GOT3 (cell line): ENCODE results near the gene SH2B3.

Source experiments
- DNase-seq: peaks from one replicate; lab custom pipeline; 2025; ENCODE audit warnings: mixed read lengths; lab: John Stamatoyannopoulos, UW

SH2B3 gene

DNA sequence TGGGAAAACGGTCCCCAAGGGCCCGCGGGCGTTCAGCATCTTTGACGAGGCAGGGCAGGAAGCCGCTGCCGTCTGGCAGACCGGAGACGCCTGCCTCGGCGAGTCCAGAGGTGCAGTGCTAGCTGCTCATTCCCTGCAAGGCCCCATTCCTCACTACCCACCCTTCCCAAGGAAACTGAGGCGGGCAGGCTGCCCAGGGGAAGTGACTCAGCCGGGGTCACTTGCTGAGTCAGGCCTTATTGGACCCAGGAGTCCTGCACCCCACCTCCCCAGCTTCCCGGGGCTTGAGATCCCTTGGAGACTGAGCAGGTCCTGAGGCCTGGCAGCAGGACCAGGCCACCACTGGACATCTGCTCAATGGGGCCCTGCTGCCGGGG lies 3.7 kb downstream of the SH2B3 start:
- DNase-seq: no peak

DNA sequence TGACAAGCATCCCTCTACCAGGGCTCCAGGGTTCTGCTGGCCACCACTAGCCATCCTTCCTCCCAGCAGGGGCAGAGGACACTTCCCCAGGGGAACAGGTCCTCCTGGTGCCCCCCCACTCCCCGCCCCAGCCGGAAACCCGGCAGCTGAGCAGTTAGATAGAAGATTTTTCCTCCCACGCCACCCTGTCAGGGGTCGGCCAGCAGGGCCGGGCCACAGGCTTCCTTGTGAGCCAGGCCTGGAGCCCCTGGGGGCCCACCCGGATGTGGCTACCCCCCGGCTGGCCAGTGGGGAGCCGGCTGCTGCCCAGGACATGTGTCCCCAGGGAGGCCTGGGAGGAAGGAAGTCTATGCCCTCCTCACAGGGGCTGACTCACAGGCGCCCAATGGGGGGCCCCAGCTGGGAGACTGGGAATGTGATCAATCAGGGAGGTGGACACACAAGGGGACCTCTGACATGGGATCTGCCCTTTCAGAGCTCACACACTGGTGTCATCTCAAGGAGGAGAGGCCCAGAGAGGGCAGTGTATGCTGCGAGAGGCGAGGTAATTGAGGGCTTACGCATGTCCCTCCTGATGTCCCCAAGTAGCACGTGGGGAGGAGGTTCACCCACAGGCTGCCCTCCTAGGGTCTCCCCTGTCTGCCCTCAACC lies 4.2 kb downstream of the SH2B3 start:
- DNase-seq: no peak

DNA sequence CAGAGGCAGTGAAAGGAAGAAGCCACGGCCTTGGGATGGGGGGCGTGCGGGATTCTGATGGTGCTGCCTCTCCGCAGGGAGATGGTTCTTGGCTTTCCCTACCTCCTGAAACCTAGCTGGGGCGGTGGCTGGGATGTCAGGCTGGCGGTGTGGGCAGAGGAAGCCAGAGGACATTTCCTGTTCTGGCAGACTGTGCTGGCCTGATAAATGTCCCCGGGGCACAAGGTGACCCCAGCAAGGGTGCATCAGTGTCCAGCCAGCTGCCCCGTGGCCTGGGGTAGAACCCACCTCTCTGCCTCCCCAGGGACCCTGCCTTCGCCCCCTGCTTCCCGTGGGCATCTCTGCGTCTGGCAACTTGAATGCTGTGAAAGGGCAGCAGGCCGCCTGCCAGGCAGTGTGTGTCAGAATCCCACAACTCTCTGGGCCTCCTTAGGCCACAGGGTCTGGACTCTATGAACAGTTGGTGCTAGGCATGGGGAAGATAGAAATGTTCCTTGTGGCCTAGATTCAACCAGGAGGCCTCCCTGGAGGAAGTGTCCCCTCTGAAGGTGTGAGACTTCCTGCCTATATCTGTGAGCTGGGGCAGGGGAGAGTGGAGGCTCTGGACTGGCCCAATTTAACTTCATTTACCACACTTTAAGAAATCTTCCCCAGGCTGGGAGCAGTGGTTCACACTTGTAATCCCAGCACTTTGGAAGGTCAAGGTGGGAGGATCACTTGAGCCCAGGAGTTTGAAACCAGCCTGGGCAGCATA lies 4.9 kb downstream of the SH2B3 start:
- no peak for DNase-seq

DNA sequence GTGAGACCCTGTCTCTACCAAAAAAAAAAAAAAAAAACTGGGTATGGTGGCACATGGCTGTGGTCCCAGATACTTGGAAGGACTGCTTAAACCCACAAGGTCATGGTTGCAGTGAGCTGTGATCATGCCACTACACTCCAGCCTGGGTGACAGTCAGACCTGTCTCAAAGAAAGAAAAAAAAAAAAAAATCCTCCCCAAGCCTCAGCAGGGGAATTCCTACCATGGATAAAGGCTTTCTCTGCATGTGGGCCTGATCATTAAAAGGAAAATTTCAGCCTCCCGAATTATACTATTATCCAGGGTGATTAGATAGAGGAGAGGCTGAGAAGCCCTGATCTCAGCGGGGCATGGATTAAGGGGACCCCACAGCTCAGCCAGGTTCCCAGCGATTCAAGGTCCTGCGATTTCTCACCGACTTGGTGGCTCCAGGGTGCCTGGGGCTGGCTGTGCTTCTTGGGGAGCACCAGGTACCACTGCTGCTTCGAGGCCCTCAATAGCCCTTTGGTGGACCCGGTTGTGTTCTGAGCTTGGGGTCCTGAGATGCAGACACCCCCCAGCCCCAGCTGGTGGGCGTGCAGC lies 5.6 kb downstream of the SH2B3 start:
- no peak for DNase-seq

DNA sequence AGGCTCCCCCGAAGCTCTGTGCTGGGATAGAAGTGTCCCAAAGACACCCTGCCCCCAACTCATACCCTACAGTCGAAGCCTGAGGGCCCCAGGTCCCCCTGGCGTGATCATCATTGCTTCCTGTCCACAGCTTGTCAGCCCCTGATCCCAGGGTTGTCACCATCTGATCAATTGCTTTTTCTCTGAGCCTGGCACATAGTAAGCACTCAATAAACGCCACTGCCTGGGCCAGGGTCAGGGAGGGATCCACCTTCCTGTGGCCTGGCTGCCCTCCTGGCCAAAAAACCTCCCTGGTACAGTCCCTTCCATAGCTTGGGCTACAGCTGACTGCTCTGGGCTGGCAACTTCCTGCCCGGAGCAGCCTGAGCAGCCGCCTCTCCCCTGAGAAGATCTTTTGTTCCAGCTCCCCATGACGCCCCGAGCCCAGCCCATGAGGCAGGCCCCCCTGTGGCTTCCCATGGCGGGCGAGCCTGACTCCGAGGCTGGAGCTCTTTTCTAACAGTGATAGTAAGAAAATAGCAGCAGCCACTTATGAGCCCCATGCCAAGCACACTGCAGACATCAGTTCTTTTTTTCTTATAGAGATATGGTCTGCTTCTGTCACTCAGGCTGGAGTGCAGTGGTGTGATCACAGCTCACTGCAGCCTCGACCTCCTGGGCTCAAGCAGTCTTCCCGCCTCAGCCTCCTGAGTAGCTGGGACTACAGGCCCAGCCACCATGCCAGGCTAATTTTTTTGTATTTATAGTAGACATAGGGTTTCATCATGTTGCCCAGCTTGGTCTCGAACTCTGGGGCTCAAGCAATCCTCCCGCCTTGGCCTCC lies 6.5 kb downstream of the SH2B3 start:
- DNase-seq: no peak

DNA sequence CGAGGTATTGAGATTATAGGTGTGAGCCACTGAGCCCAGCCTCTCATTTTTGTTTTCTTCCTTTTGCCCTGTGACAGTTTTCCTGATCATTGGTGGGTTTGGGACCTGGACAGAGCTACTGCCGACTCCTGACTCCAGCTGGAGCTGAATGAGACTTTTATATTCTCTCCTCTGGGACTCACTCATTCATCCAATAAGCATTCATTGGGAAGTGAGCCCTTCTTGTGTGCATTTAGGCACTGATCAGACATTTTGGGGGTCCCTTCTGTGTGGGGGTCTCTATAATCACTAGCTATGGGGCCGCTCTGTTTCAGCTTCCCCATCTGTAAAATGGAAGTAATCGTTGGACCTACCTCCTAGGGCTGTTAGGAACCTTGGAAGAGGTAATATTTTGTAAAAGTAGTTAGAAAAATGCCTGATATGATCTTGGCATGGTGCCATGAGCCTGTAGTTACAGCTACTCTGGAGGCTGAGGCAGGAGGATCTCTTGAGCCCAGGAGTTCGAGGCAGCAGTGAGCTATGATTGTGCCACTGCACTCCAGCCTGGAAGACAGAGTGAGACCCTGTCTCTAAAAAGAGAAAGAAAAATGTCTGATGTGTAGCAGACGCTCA lies 7.2 kb downstream of the SH2B3 start:
- DNase-seq: no peak

DNA sequence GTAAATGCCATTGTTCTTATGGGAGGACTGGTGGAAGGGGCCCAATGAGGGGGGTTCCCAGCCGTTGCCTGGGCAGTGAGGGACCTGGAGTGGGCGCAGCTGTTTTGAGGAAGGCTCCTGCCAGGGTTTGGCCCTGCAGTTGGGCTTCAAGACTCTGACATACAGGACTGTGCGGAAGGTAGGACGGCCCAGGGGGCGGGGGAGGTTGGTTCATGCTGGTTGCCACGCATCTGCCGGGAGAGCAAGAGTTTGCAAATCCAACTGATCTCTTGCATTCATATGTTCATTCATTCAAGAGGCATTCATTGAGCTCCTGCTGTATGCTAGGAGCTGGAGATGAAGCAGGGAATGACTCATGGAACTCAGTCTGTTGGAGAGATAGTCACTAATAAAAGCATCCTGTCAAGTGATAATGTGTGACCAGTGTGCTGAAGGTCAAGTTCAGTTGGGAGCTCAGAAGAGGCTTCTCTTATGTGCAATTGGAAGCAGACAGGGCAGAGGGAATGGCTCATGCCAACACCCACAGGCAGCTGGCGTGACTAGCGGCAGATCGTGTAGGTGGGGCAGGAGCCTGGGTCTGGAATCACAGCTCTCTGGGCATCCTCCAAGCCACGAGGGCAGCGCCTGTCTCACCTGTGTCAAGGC lies 7.8 kb downstream of the SH2B3 start:
- DNase-seq: no peak

DNA sequence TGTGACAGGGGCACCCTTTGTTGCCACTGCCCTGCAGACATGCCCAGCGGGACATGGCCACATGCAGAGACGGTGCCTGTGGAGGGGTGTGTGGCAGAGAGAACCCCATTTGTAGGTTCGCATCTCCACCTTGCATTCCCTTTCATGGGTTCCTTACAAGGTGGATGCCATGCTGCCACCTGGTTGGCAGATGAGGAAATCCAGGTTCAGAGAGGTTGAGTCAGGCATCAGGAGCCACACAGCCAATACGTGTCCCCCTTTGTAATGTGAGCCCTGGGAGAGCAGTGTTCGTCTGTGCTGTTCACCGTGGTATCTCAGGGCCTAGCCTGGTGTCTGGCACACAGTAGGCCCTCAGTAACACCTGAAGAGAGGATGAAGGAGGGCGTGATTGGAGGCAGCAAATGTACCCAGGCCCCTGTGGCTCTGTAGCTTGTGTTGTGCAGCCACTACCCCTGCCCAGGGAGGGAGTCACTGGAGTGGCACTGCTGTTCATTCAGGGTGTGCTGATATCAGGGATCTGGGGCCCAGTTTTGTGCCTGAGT lies 9.1 kb downstream of the SH2B3 start:
- DNase-seq: no peak

DNA sequence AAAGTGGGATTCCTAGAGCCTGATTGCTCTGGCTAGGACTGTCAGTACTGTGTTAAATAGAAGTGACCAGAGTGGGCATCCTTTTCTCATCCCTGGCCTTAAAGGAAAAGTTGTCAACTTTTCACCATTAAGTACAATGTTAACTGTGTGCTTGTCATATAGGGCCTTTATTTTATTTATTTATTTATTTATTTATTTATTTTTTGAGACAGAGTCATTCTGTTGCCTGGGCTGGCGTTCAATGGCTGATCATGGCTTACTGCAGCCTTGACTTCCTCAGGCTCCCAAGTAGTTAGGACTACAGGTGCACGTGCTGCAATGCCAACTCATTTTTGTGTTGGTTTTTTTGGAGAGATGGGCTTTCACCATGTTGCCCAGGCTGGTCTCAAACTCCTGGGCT lies 11.6 kb downstream of the SH2B3 start:
- DNase-seq: no peak

DNA sequence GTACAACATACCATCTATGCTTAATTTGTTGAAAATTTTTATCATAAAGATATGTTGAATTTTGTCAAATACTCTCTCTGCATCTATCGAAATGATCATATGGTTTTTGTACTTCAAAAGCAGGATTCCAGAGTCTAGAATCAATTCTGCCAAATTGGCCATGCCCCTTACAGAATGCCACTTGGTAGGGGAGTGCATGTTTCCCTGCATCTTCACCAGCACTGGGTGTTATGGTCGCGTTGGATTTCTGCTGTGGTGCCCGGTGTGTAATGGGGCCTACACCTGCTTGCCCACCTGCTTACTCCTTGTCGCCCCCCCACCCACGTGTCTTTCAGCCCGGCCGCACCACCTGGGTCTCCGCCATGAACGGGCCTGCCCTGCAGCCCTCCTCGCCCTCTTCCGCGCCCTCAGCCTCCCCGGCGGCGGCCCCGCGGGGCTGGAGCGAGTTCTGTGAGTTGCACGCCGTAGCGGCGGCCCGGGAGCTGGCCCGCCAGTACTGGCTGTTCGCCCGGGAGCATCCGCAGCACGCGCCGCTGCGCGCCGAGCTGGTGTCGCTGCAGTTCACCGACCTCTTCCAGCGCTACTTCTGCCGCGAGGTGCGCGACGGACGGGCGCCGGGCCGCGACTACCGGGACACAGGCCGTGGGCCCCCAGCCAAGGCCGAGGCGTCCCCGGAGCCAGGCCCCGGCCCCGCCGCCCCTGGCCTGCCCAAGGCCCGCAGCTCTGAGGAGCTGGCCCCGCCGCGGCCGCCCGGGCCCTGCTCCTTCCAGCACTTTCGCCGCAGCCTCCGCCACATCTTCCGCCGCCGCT lies 12.3 kb downstream of the SH2B3 start:
- DNase-seq: no peak

DNA sequence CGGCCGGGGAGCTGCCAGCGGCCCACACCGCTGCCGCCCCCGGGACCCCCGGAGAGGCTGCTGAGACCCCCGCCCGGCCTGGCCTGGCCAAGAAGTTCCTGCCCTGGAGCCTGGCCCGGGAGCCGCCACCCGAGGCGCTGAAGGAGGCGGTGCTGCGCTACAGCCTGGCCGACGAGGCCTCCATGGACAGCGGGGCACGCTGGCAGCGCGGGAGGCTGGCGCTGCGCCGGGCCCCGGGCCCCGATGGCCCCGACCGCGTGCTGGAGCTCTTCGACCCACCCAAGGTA lies 12.8 kb downstream of the SH2B3 start:
- no peak for DNase-seq

DNA sequence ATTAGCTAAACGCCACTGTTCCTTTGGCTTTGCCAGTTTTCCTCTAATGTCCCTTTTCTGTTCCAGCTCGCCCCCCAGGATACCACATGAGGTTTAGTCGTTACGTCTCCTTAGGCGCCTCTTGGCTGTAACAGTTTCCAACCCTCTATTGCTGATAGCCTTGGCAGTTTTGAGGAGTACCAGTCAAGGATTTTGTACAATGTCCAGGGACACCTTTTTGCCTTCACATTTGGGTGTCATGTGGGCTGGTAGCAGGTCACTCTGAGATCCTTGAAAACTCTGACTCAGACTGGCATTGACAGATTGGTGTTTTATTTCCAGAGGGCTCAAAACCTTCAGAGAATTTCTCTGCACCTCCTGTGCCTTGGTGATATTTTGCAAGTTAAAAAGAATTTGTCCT lies 14.1 kb downstream of the SH2B3 start:
- no peak for DNase-seq

DNA sequence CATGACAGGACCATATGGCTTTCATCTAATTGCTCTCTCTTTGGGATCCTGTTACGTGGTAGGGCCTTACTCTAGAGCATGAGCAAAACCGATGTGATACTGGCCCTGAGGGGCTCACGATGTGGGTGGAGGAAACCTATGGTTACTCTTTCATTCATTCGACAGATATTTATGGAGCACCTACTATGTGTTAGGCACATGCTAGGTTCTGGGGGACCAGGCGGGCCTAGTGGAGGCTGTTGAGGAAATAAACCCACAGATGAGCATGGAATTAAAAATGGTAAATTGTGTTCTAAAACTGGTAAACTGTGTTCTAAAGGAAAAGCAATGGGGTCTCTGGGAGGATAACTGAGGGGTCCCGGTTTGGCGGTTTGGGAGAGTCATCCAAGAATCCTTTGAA lies 14.8 kb downstream of the SH2B3 start:
- no peak for DNase-seq

DNA sequence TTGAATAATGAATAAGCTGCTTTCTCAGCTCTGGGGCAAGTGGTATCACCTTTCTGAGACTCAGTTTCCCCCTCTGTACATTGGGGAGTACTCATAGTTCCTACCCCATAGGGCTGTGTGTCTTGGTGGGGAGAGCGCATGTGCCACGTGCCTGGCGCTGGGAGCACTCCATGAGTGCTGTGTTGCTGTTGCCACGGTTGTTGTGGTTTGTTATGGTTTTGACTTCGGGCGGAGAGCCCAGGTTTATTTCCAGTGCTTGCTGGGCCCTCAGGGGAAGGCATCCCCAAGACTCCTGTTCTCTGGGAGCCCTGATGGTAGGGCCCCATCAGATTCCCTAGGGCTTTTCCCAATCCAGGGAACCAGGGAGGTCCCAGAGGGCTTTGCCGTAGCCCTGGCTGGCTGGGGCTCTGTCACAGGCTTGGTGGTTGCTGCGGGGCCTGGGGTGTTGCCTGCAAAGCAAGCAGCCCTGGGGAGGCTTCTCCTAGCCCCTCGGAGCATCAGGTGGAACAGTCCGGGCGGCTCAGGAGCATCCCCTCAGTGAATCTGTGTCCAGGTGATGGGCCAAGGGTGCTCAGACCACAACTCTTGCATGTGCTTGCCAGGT lies 18.6 kb downstream of the SH2B3 start:
- no peak for DNase-seq

DNA sequence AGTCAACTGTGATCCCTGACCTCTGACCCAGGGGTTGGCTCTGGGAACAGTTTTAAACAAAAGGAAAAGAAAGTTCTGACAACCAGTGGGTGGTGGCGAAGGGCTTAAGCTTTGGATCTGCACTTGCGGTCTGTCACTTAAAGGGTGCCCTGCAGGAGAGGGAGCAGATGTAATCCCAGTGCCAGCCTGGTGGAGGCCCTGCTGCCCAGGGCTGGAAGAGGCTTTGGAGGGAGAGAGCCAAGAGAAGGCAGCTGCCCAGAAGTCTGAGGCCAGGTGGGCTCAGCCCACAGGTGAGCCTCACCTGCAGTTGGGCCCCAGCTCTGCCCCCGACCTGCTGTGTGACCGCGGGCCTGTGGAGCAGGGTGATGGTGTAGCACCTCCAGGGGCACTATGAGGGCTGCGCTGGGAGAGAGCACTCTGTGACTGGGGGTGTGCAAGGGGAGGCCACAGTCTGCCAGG lies 19.1 kb downstream of the SH2B3 start:
- no peak for DNase-seq

DNA sequence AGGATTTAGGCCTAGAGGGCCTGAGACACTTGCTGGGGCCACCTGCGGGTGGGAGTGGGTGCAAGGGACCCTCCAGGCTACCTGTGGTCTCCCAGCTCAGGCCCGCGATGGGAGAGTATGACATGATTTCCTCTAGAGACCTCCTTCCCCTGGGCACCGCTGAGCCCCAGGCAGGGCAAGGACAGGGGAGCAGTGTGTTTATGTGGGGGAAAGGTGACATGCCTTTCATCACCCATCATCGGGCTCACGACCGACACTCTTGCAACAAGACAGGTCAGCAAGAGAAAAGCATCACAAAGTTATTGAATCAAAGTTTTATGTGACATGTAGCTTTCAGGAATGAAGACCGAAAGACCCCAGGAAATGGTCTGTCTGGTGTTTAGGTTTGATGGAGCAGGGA lies 19.9 kb downstream of the SH2B3 start:
- DNase-seq: no peak

DNA sequence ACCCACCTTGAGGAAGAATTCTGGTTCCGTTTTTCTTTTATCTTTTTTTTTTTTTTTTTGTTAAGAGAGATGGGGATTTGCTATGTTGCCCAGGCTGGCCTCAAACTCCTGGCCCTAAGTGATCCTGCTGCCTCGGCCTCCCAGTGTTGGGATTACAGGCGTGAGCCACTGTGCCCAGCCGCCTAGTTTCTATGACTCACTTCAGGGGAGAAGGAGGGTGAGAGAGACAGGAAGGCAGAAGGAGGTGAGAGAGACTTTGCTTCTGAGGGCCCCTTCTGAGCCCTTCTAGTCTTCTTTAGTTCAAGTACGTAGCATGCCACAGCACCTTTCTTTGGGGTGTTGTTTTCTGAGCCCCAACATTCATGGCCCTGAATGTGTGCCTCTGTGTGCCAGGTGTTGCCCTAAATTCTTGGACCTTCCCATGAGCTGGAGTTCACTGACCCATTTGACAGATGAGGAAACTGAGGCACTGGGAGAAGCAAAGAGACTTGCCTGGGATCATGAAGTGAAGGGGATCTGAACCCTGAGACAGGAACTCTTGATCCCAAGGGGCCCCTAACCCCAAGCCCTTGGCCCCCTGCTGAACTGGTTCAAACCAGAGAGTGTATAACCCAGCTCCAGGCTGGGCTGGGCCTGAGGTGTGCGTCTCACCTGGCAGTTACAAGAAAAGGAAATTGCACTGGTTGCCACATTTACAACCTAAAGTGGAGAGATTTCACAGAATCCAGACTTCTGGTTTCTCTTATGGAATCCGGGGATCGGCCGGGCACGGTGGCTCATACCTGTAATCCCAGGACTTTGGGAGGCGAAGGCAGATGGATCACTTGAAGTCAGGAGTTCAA lies 20.8 kb downstream of the SH2B3 start:
- no peak for DNase-seq

DNA sequence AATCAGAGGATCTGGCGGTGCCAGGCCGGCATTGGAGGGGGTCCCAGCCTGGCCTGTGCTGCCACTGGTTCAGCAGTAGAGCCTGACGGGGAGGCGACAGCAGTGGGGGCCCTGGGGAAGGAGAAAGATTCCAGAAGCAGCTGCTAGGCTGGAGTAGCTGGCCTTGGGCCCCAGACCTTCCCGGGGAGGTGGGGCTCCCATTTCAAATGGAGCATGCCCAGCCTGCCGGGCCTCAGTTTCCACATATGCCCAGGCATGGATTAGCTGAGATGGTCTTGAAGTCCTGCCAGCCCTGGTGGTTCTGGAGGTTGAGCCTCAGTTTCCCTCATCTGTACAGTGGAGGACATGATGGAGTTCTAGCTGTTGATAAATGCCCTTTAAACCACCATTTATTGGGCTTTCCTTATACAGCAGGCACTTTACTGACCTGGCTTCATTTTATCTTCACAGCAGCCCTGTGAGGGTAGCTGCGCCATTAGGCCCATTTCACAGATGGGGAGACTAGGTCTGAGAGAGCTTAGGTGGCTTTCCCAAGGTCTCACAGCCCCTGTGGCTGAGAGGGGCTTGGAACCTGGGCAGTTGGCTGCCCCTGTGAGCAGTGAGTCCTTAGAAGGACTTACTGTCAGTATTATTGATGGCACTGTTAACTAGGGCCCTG lies 21.8 kb downstream of the SH2B3 start:
- no peak for DNase-seq
